Esophagus squamous epithelium (tissue), 4 donors: ENCODE data around the gene SALL4.

Experiments used
- CTCF ChIP-seq, 6 experiments: fragments of 450-650 bp in 4 of 6; fragments of 200-600 bp in 2 of 6; sonication (generic) in 2 of 6; IDR thresholded peaks; one replicate each; pipeline ENCODE4 v1.5.1; 2016 to 2019; ENCODE audit warnings: antibody characterized with exemption in 6 of 6, mild to moderate bottlenecking in 4 of 6, moderate library complexity in 4 of 6
- POLR2A ChIP-seq, 4 donors: fragments of 450-650 bp; IDR thresholded peaks; one replicate each; pipeline ENCODE4 v1.6.1; 2017; ENCODE audit warnings: antibody characterized with exemption in 4 of 4, mild to moderate bottlenecking in 4 of 4, moderate library complexity in 3 of 4

DNA sequence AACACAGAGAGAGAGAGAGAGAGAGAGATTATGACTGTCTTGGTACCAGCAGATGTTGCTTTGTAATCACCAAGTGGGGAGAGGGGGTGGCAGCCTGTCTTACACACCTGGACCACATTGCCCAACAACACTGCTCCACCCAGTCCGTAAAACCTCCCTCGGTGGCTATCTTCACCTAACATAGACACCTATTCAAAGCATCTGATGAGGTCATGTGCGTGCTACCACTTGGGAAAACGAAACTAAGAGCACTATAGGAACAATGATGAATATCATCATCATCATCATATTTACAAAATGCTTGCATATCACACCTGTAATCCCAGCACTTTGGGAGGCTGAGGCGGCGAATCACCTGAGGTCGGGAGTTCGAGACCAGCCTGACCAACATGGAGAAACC is 24.1 kb upstream of the SALL4 start:
- TF ChIP-seq POLR2A (IDR thresholded peaks at IDR 0.05): no peak
- no peak for TF ChIP-seq CTCF (IDR thresholded peaks at IDR 0.05)
